HCT116 (cell line): ENCODE results near the gene AIFM2. TPM values are rescaled to one million over a fixed set of nuclear protein-coding genes. Genes with fewer than 3 reads are reported as not detected.

Experiments
- ATAC-seq: fragments of 200-7000 bp; cut with Tn5 transposase; 2 replicates; pipeline ENCODE4 v1.9.1; 2020; ENCODE audit warnings: mild to moderate bottlenecking, moderate library complexity
- BruUV-seq: library from RNA; stranded (reverse); fragments of 400-500 nt; replicated peaks from 2 replicates; lab custom pipeline; 2021; lab: Mats Ljungman, UMichigan
- CTCF ChIA-PET: fragments of 300-600 bp; sonication (Branson Sonifier 250); formaldehyde crosslinking; loops from one replicate; lab custom pipeline; 2021; ENCODE audit warnings: antibody characterized with exemption; lab: Charles Lee
- POLR2A ChIA-PET: fragments of 300-600, 350-600 bp; sonication (Branson Sonifier 250); formaldehyde crosslinking; loops from one replicate; lab custom pipeline; 2021; ENCODE audit warnings: antibody characterized with exemption; lab: Charles Lee
- RAD21 ChIA-PET, 2 experiments: fragments of 300-600 bp; sonication (Branson Sonifier 250); formaldehyde crosslinking; loops; one replicate each; lab custom pipeline; 2023; ENCODE audit warnings: low total read pairs in 2 of 2; ENCODE audit not compliant: uncharacterized antibody in 2 of 2, unreplicated experiment in 2 of 2, low non-redundant PET in 1 of 2; lab: Charles Lee
- DNase-seq: peaks from one replicate; pipeline ENCODE4 v3.0.0-alpha.2; 2010; ENCODE audit warnings: low read depth, low spot score
- H2AFZ ChIP-seq: fragments of 200-600 bp; shearing (Covaris generic), sonication (generic); 2 replicates; pipeline ENCODE4 v1.6.1; 2017; ENCODE audit warnings: low read depth, mixed run types, mixed read lengths, antibody characterized with exemption, low read length; ENCODE audit not compliant: poor library complexity, severe bottlenecking
- H3K27ac ChIP-seq: 2 replicates; pipeline ENCODE4 v1.5.1; 2012; ENCODE audit warnings: low read depth, low read length
- H3K27me3 ChIP-seq: fragments of 200-600 bp; sonication (generic); 2 replicates; pipeline ENCODE4 v1.6.1; 2016; ENCODE audit warnings: mixed run types, low read length, mixed read lengths; ENCODE audit not compliant: insufficient read depth
- H3K36me3 ChIP-seq, 2 experiments: fragments of 200-500 bp in 1 of 2; fragments of 200-600 bp in 1 of 2; sonication (Bioruptor generic) in 1 of 2; sonication (generic) in 1 of 2; 2 replicates each; pipeline versions ENCODE4 v1.5.1 to v1.6.1; 2014 to 2016; ENCODE audit warnings: low read length in 2 of 2, inconsistent platforms in 1 of 2, mixed read lengths in 1 of 2, mixed run types in 1 of 2; ENCODE audit not compliant: insufficient read depth in 2 of 2, control insufficient read depth in 1 of 2
- H3K4me1 ChIP-seq, 2 experiments: fragments of 200-600 bp in 1 of 2; sonication (generic) in 1 of 2; 2 replicates each; pipeline versions ENCODE4 v1.5.1 to v1.6.1; 2012 to 2017; ENCODE audit warnings: low read length in 2 of 2, inconsistent platforms in 1 of 2, mild to moderate bottlenecking in 1 of 2, mixed read lengths in 1 of 2, mixed run types in 1 of 2, moderate library complexity in 1 of 2; ENCODE audit not compliant: insufficient read depth in 2 of 2, control insufficient read depth in 1 of 2
- H3K4me2 ChIP-seq: fragments of 200-600 bp; sonication (generic); 2 replicates; pipeline ENCODE4 v1.6.1; 2017; ENCODE audit warnings: mixed run types, low read length, mixed read lengths
- H3K4me3 ChIP-seq, 2 experiments: fragments of 200-600 bp in 1 of 2; sonication (generic) in 1 of 2; replicated peaks in 1 of 2; 2 replicates each; pipeline ENCODE4 v1.5.1; 2011 to 2016; ENCODE audit warnings: low read length in 2 of 2, control low read depth in 1 of 2, low read depth in 1 of 2, mild to moderate bottlenecking in 1 of 2, mixed read lengths in 1 of 2, mixed run types in 1 of 2
- H3K79me2 ChIP-seq: fragments of 200-600 bp; sonication (generic); 2 replicates; pipeline ENCODE4 v1.6.1; 2017; ENCODE audit warnings: mild to moderate bottlenecking, mixed run types, low read length, moderate library complexity, mixed read lengths; ENCODE audit not compliant: insufficient read depth
- H3K9ac ChIP-seq: fragments of 200-600 bp; sonication (generic); 2 replicates; pipeline ENCODE4 v1.6.1; 2016; ENCODE audit warnings: low read length, mixed read lengths
- H3K9me2 ChIP-seq: fragments of 200-600 bp; sonication (generic), shearing (Covaris generic); 2 replicates; pipeline ENCODE4 v1.6.1; 2017; ENCODE audit warnings: mixed run types, mild to moderate bottlenecking, moderate library complexity; ENCODE audit not compliant: insufficient read depth
- H3K9me3 ChIP-seq, 2 experiments: fragments of 200-500 bp in 1 of 2; fragments of 200-600 bp in 1 of 2; sonication (Bioruptor generic) in 1 of 2; sonication (generic) in 1 of 2; 2 replicates each; pipeline ENCODE4 v1.6.1; 2014 to 2017; ENCODE audit warnings: low read length in 2 of 2, mixed read lengths in 2 of 2, inconsistent platforms in 1 of 2, low read depth in 1 of 2, mild to moderate bottlenecking in 1 of 2, mixed run types in 1 of 2, moderate library complexity in 1 of 2; ENCODE audit not compliant: control insufficient read depth in 1 of 2, insufficient read depth in 1 of 2
- H4K20me1 ChIP-seq: fragments of 200-600 bp; sonication (generic), shearing (Covaris generic); 2 replicates; pipeline ENCODE4 v1.6.1; 2017; ENCODE audit warnings: mixed run types, mild to moderate bottlenecking, moderate library complexity; ENCODE audit not compliant: insufficient read depth
- CTCF ChIP-seq, 3 experiments: fragments of 200-600 bp in 1 of 3; sonication (generic) in 1 of 3; IDR thresholded peaks in 2 of 3; conservative IDR thresholded peaks in 1 of 3; 2 replicates each; pipeline ENCODE4 v1.5.1; 2012 to 2017; ENCODE audit warnings: low read depth in 2 of 3, low read length in 2 of 3, antibody characterized with exemption in 1 of 3, borderline replicate concordance in 1 of 3, control low read depth in 1 of 3, mild to moderate bottlenecking in 1 of 3, mixed read lengths in 1 of 3, mixed run types in 1 of 3, moderate library complexity in 1 of 3; ENCODE audit not compliant: insufficient read depth in 1 of 3
- EGR1 ChIP-seq: IDR thresholded peaks from 2 replicates; pipeline ENCODE4 v1.6.1; 2012; ENCODE audit warnings: low read depth
- REST ChIP-seq: IDR thresholded peaks from 2 replicates; pipeline ENCODE4 v1.6.1; 2012; ENCODE audit warnings: low read depth
- intact Hi-C: fragments of 100-400 bp; cut with micrococcal nuclease; formaldehyde crosslinking; loops from 2 replicates; pipeline ENCODE4 v1.10.0; 2022
- total RNA-seq: library from RNA; stranded (reverse); gene quantifications from one replicate; pipeline ENCODE4 v1.2.1, GENCODE V29; 2021; ENCODE audit not compliant: unreplicated experiment

Gene AIFM2
- total RNA-seq, 1 experiment from 2014 or later: 20.0 TPM

GRCh38 chr10:70097459-70097858 is 35.2 kb downstream of the AIFM2 start:
- Histone ChIP-seq H3K79me2 (no peaks in the 10 kb centered on the region), H3K27me3 (no peaks in the 10 kb centered on the region), H3K9me3 (no peaks in the 10 kb centered on the region), H3K4me2 (no peak overlapping the region), H3K27ac (no peak overlapping the region), H3K9me2 (no peaks in the 10 kb centered on the region), H3K4me1 (no peaks in the 10 kb centered on the region), H4K20me1 (no peaks in the 10 kb centered on the region), H3K36me3 (peaks cover 5 to 11% of the 10 kb centered on the region in 2 experiments; a peak in 3 of 4 replicates), H2AFZ (no peak overlapping the region), H3K9ac (no peak overlapping the region), H3K4me3 (no peak overlapping the region)
- POLR2A ChIA-PET: no interaction called here
- no TSS peak for BruUV-seq
- CTCF ChIA-PET: no interaction called here
- DNase-seq (no peak), ATAC-seq (no peak)
- TF ChIP-seq CTCF (IDR thresholded peaks at IDR 0.05 in 2 of 3, conservative IDR thresholded peaks at IDR 0.05 in 1 of 3; ENCODE audit: borderline replicate concordance in 1 of 3, insufficient read depth in 1 of 3, low read depth in 2 of 3, low read length in 2 of 3) (no peak), EGR1 (no peak), REST (no peak)
- intact Hi-C loops: no loop called here
- RAD21 ChIA-PET: no interaction called here
